ENCODE results near the gene CREBZF.
"Not testable (repeated sequence)": the region's sequence is repeated elsewhere in the genome, so short reads cannot be mapped to it uniquely, and the experiment has no call there.

The CREBZF gene

DNA sequence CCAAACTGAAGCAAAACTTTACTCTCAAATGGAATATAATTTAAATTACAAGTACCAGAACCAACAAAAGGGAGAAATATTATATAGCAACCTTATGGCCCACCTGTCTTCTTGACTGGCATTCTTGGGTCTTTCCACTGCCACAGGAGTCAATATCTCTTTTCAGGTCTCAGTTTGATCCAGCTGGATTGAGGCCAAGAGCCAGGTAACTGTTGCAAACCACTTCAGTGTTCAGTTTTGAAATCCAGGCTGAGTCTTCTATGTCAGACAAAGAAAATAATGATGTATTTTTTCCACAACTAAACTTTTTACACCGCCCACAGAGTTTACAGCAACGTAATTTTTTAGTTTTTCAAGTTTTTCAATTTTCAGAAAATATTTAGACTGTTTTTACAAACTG, 38.4 kb downstream of the CREBZF start:
- DNase-seq (ENCODE audit: low read depth), result no peak

DNA sequence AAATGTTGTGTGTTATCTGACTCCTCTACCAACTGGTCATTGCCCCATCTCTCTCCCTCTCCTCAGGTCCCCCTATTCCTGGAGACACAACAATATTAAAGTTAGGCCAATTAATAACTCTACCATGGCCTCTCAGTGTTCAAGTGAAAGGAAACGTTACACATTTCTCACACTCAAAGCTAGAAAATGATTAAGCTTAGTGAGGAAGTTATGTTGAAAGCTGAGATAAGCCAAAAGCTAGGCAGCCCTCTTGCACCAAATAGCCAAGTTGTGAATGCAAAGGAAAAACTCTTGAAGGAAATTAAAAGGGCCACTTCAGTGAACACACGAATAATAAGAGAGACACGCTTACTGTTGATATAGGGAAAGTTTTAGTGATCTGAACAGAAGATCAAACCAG, 44.7 kb downstream of the CREBZF start:
- DNase-seq (ENCODE audit: low read depth), result no peak

DNA sequence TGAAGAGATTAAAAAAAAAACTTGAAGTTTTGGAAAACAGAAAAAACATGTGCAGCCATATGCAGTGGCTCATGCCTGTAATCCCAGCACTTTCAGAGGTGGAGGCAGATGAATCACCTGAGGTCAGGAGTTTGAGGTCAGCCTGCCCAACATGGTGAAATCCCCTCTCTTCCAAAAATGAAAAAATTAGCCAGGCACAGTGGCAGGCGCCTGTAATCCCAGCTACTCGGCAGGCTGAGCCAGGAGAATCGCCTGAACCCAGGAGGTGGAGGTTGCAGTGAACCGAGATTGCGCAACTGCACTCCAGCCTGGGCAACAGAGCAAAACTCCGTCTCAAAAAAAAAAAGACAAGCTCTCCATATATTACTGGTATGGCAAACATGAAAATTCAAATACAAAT, 45.4 kb downstream of the CREBZF start:
- DNase-seq (ENCODE audit: low read depth), result no peak

DNA sequence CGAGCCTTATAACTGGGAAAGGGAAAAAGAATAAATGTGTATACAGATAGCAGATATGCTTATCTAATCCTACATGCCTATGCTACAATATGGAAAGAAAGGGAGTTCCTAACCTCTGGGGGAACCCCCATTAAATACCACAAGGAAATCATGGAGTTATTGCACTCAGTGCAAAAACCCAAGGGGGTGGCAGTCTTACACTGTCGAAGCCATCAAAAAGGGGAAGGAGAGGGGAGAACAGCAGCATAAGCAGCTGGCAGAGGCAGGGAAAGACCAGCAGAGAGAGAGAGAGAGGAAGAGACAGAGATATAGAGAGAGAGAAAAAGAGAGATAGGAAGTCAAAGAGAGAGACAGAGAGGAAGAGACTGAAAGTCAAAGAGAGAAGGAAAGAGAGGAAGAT, 53.3 kb downstream of the CREBZF start:
- not testable (repeated sequence) for DNase-seq (ENCODE audit: low read depth)
